Cardiac septum (tissue), 1 donor: ENCODE data around the gene UBD. TPM values are rescaled to one million over a fixed set of nuclear protein-coding genes. Genes with fewer than 3 reads are reported as not detected.

Source experiments
- DNase-seq: peaks from one replicate; pipeline ENCODE4 v3.0.0-alpha.2; 2020; ENCODE audit warnings: low spot score
- intact Hi-C: fragments of 100-400 bp; cut with DNase I; formaldehyde crosslinking; loops from one replicate; pipeline ENCODE4 v1.14.0; 2022
- total RNA-seq: library from RNA; stranded (reverse); fragmentation: NEBNext Ultra II Directional; extraction: Animal tissue kit (Norgen Biotek cat#: 25700); gene quantifications from one replicate; pipeline ENCODE4 v1.2.1, GENCODE V29; 2021
- donor health status: DM: no; HTN: no; CAD: no.

UBD gene
- total RNA-seq, 1 donor from 2014 or later: not detected

DNA sequence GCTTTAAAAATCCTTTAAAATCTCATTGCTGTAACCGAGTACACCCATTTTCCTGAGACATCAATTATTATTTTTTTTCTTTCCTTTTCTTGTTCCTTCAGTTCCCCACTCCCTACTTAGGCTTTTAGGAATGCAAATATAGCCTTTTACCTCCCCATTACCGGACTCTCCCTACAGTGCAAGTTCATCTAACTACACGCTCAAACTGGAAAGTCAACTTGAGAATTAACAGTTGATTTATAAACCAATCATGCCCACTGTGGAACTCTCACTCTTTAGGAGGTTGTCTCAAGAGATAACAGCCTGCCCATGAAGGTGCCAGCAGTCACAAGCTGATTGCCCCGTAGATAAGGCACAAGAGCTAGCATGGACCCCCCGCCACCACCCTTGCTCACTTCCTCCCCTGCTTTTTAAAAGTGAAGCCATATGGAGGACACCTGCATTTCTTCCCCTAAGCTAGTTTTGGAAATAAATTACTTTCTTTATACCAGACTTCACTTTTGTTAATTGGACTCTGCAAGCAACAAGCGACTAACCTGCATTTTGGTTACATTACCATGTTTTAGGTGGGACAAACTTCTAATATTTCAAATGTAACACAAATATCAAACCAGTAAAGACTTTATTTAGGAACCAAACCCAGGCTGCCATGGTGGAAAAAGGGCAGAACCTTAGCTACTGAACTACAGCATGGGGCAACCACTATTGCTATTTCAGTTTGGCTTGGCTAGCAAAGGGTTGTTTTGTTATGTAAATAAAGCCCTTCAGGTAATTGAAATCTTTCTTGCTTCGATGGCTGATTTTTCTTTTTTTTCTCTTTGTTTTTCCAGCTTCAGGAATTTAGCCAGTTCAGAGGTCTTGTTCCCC lies 34.9 kb downstream of the UBD start:
- intact Hi-C loops: no loop called here
- no peak for DNase-seq

DNA sequence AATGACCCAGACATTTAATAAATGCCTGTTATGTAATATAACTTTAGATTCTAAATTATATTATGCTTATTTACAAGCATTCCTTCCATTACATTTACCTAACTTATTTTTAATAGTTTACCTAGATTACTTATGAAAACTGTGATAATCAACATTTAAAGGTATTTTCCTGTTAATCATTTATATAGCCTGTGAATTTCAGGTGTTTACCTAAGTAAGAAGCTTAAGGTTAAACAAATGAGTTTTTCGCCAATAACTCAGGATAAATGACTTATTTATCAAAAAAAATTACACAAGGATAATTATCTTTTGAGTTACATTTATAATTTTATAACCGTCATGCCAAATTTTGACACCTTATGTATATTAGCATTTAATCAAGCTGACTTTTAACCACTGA lies 35.5 kb downstream of the UBD start:
- no peak for DNase-seq
- intact Hi-C loops: no loop called here

GRCh38 chr6:29522227-29522626 lies 37.3 kb downstream of the UBD start:
- intact Hi-C loops: no loop called here
- no peak for DNase-seq

DNA sequence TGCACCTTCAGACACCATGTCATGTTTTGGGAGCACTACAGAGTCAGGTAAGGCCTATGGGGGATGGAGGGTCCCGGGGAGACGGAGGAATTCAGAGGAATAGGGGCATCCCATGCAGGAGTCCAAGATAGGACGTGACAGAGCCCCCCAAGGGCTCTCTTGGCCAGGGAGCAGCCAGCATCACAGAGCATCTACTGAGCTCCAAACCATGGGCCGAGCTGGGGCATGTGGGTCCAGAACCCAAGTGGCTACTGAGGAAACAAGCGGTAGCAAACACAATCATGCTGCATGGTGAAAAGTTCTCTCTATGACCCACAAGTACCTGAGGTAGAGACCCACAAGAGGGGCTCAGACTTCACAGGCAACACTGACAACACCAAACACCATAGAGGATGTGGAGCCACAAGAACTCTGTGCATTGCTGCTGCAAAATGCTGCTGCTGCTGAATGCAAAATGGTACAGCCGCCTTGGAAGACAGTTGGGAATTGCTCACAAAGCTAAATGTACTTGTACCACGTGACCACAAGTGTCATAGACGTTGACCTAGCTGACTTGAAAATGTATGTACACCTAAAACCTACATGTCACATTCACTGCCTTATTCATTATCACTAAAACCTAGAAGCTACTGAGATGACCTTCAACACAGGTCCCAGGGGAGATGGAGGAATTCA lies 38.4 kb downstream of the UBD start:
- DNase-seq: no peak
- intact Hi-C loops: no loop called here

DNA sequence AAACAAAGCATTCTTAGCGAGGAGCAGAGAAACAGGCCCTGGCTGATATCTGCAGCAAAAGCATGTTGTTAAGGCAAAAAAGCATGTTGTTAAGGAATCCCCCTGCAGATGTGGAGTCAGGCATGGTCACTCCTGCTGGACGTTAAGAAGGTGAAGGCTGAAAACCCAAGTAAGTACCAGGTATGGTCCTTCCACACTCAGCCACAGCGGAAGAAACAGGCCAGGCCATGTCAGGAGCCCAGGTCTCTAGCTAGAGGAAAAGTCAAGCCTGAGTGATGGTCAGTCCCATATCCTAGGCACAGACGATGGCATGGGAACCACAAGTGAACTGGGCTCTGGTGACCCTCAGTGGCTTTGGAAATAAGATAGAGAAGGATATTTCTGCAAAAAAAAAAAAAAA lies 39.3 kb downstream of the UBD start:
- no peak for DNase-seq
- intact Hi-C loops: no loop called here

DNA sequence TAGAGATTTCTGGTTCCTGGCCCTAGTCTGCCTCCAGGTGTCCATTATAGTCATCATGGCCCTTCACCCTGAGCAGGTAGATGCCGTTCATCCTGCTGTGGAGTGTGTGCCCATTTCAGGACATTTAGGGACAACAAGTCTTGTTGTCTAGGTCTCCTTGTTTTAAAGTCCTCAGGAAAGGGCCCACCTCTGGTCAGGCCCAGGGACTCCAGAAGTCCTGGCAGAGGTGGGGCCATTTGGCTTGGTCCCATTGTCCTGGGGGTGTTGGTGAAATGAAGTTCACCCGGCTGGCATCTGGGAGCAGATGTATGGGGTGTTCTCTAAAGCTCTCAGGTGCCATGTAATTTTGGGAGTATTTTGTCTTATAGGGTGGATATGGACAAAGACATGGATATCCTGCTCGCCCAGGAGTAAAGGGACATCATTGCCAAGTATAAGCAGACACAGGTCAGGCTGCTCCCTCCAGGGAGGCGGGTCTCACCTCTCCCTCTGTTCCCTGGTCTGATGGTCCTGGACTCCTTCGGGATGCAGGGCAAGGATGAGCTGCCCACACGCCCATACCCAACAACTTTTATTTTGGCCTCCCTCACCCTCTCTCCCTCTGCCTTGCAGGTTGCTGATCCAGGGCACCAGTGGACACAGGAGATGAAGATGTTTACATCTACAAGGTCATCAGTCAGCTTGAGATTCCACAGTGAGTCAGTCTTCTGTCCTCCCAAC lies 40.1 kb downstream of the UBD start:
- DNase-seq: no peak
- intact Hi-C loops: no loop called here

DNA sequence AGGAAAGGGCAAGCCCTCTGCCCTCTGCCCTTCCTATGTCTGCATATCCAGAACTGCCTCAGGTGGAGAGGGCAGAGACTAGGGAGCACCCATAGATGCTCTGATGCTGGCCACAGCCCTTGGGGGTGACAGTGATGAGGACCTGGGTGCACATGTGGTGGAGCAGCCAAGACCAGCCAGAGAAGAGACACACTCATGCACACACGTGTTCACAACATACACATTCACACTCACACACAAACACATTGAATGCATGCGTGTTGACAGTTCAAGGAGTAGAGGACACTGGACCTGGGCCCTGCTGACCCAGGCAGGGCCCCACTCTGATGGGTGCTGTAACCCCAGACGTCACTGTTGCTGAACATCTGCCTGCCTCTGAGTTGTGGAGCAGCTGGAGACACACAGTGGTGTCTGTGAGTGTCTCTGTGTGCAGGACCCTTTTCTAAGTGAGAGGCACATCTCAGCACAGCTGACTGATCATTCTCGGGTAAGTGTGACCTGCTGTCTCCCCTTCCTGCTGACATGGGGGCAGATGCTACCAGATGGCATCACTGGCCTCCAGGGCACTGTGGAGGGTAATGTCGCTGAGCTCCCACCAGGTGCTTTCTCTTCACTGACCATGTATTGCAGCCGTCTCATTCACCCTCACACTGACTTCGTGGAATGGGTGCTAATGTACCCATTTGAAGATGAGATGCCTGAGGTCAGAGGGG lies 41.6 kb downstream of the UBD start:
- no peak for DNase-seq
- intact Hi-C loops: no loop called here

- intact Hi-C loops: no loop called here
- no peak for DNase-seq
Measured at GRCh38 chr6:29517245-29517644, 42.3 kb downstream of the UBD start.

- DNase-seq: no peak
- intact Hi-C loops: no loop called here
Measured at GRCh38 chr6:29516108-29516507, 43.4 kb downstream of the UBD start.

- intact Hi-C loops: no loop called here
- DNase-seq: no peak
Measured at GRCh38 chr6:29510746-29511300, 48.7 kb downstream of the UBD start.

DNA sequence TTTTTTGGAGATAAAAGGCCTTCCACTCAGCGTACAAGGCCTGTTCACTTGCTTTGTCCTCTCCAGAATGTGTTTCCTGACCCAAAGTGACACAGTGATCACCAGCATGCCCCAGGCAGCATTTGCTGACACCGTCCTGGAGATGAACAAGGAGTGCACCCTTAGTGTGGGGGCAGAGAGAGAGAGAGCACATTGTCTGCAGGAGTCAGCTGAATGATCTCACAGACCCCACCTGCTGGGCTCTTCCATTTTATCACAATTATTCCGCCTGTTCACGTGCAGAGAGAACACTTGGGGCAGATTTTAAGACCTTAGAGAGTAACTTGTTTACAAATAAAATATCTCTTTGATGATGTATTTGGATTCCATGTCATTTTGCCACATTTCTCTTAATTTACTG lies 49.3 kb downstream of the UBD start:
- intact Hi-C loops: no loop called here
- no peak for DNase-seq

GRCh38 chr6:29509711-29510110 lies 49.8 kb downstream of the UBD start:
- DNase-seq: no peak
- intact Hi-C loops: no loop called here

DNA sequence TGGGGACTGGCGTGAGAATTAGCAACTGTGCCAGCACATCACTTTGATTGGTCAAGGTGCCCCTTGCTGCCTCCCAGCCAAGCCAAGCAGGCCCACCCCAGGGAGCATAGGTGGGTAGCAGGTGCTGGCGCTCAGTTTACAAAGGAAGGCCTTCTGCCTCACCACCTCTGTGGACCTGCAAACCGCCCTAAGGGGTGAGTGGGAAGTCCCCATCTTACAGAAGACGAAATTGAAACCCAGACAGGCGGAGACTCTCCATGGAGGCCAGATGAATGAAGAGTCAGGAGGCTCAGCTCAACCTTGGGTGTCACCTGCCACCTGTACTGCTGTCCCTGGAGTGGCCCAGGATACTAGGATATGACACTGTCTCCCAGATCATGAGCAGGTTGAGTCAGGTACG lies 50.3 kb downstream of the UBD start:
- intact Hi-C loops: no loop called here

DNA sequence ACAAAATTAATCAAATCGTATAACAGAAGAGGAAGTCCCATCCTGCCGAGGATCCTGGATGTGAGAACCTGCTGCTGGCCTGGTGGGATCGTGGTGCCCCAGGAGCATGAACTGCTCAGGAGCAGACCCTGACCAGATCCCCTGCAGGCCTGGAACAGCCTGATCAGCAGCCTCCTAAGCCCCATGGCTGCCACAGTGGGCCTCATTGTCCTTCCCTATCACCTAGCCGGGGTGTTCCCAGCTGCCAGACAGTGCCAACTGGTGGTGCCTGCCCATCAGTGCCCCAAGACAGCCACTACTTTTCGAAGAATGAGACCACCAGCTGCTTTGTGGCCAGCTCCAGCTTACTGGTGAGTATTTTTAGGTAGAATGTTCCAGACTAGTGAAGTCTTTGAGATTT lies 52.2 kb downstream of the UBD start:
- intact Hi-C loops: no loop called here
- DNase-seq: no peak

More for the DNA sequence above, 50.3 kb downstream of the UBD start:
- no peak for DNase-seq

DNA sequence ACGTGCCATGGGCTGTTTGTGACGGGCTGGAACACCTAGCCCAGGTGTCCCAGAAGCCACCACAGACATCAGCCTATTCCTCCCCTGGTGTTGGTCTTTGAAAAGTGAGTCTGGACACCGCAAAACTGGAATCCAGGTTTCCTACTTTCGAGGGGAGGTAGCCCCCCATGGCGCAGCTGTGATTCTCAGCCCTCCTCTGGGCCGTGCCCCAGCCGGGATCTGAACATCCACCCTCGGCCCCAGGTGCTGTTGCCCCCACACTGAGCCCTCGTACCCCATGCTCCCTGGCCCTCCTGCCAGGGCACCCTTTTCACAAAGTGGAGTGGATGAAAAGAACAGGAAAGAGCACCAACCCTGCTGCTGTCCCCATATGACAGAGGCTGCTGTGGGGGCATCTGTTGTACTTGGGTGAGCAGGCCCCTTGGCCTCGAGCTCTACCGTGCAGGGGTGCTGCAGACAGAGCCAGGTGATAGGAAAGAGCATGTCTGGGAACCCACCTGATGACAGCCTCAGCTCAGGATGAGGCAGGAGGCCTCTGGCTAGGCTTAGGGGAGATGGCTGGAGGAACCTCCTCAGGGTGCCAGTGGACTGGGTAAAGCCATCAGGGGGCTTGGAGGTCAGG lies 53.0 kb downstream of the UBD start:
- DNase-seq: no peak
- intact Hi-C loops: no loop called here

DNA sequence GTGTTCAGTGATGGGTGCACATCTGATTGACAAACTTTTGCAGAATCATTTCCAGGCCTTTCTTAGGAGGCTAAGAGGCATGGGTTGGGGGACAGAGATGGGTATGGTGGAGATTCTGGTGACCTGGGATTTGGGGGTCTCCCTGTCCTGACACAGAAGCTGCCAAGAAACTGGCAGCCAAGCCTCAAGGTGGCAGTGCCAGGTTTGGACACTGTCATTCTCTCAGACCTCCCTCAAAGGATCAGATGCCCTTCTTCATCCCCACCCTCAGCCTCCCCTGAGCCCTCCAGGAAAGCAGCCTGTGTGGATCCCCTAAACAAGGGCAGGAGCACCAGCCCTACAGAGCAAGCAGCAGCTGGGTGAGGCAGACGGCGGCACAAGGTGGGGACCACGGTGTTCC lies 53.7 kb downstream of the UBD start:
- intact Hi-C loops: no loop called here
- no peak for DNase-seq
